H1 (cell line): ENCODE results near the gene CCDC63. TPM values are rescaled to one million over a fixed set of nuclear protein-coding genes. Genes with fewer than 3 reads are reported as not detected.
A peak's percentile ranks its signal among the peaks of the same experiment; 100 is the strongest.

Experiments used
- CTCF ChIA-PET: fragments of 300-600 bp; sonication (Branson Sonifier 250); formaldehyde crosslinking; loops from one replicate; lab custom pipeline; 2021; ENCODE audit not compliant: partially characterized antibody; lab: Charles Lee
- POLR2A ChIA-PET: fragments of 300-600 bp; sonication (Branson Sonifier 250); formaldehyde crosslinking; loops from one replicate; lab custom pipeline; 2021; ENCODE audit warnings: inconsistent platforms; ENCODE audit not compliant: partially characterized antibody; lab: Charles Lee
- DNase-seq, 2 experiments: peaks; one replicate each; pipeline versions ENCODE4 v3.0.0 to v3.0.0-alpha.2; 2010 to 2022; ENCODE audit warnings: low spot score in 2 of 2, low read depth in 1 of 2, mixed read lengths in 1 of 2
- FAIRE-seq: peaks from 2 replicates; lab custom pipeline; 2011; peaks lifted over from hg19 to GRCh38; lab: Jason Lieb, UNC
- H2AFZ ChIP-seq: 2 replicates; pipeline ENCODE4 v1.8.1; 2012; ENCODE audit warnings: low read length, inconsistent platforms
- H2AK5ac ChIP-seq: 2 replicates; pipeline ENCODE4 v1.6.1; 2013; ENCODE audit warnings: low read depth, low read length
- H2BK120ac ChIP-seq: replicated peaks from 2 replicates; pipeline ENCODE3; 2013; ENCODE audit warnings: low read depth, low read length, inconsistent platforms
- H2BK12ac ChIP-seq: 2 replicates; pipeline ENCODE4 v1.6.1; 2013; ENCODE audit warnings: low read depth, low read length
- H2BK15ac ChIP-seq: 2 replicates; pipeline ENCODE4 v1.6.1; 2013; ENCODE audit warnings: low read length
- H2BK20ac ChIP-seq: 2 replicates; pipeline ENCODE4 v1.6.1; 2013; ENCODE audit warnings: low read length
- H2BK5ac ChIP-seq: 2 replicates; pipeline ENCODE4 v1.6.1; 2013; ENCODE audit warnings: low read depth, low read length
- H3K14ac ChIP-seq: 2 replicates; pipeline ENCODE4 v1.6.1; 2013; ENCODE audit warnings: inconsistent platforms; ENCODE audit not compliant: insufficient read length
- H3K18ac ChIP-seq: 2 replicates; pipeline ENCODE4 v1.6.1; 2013; ENCODE audit warnings: low read length; ENCODE audit errors: extremely low read depth
- H3K23ac ChIP-seq: 2 replicates; pipeline ENCODE4 v1.6.1; 2013; ENCODE audit warnings: inconsistent platforms; ENCODE audit not compliant: insufficient read length
- H3K23me2 ChIP-seq: 2 replicates; pipeline ENCODE4 v1.6.1; 2013; ENCODE audit warnings: low read depth, low read length
- H3K27ac ChIP-seq: 2 replicates; pipeline ENCODE4 v1.6.1; 2011; ENCODE audit warnings: low read depth, low read length, inconsistent platforms
- H3K27me3 ChIP-seq, 4 experiments: replicated peaks in 1 of 4; 1 replicate in 1 of 4; 2 replicates in 3 of 4; pipeline versions ENCODE4 v1.6.1 to v1.8.1; 2011 to 2013; ENCODE audit warnings: low read length in 3 of 4, mild to moderate bottlenecking in 3 of 4, inconsistent platforms in 2 of 4, mixed read lengths in 2 of 4, moderate library complexity in 1 of 4; ENCODE audit not compliant: control insufficient read depth in 3 of 4, insufficient read depth in 3 of 4; ENCODE audit errors: extremely low read depth in 1 of 4
- H3K36me3 ChIP-seq, 4 experiments: 2 replicates each; pipeline versions ENCODE4 v1.6.1 to v1.8.1; 2011 to 2013; ENCODE audit warnings: mild to moderate bottlenecking in 4 of 4, low read length in 3 of 4, moderate library complexity in 2 of 4, control low read depth in 1 of 4, inconsistent platforms in 1 of 4; ENCODE audit not compliant: insufficient read depth in 4 of 4, control insufficient read depth in 2 of 4
- H3K4ac ChIP-seq: replicated peaks from 2 replicates; pipeline ENCODE3; 2013; ENCODE audit warnings: low read length, low read depth, mixed read lengths, inconsistent platforms; ENCODE audit not compliant: insufficient read length
- H3K4me1 ChIP-seq, 4 experiments: replicated peaks in 1 of 4; 1 replicate in 1 of 4; 2 replicates in 3 of 4; pipeline versions ENCODE4 v1.6.1 to v1.8.1; 2011 to 2013; ENCODE audit warnings: low read length in 3 of 4, inconsistent platforms in 2 of 4, mixed read lengths in 1 of 4; ENCODE audit not compliant: insufficient read depth in 4 of 4, control insufficient read depth in 3 of 4
- H3K4me2 ChIP-seq, 2 experiments: 2 replicates each; pipeline versions ENCODE4 v1.6.1 to v1.8.1; 2011 to 2013; ENCODE audit warnings: low read depth in 2 of 2, low read length in 2 of 2, control low read depth in 1 of 2, inconsistent platforms in 1 of 2, mild to moderate bottlenecking in 1 of 2; ENCODE audit not compliant: insufficient read depth in 1 of 2
- H3K4me3 ChIP-seq, 4 experiments: fragments of 200-600, 300-600 bp in 1 of 4; sonication (generic), shearing (Covaris generic), sonication (Bioruptor Twin) in 1 of 4; 2 replicates each; pipeline versions ENCODE4 v1.5.1 to v1.8.1; 2011 to 2016; ENCODE audit warnings: low read length in 4 of 4, low read depth in 3 of 4, control low read depth in 2 of 4, inconsistent platforms in 2 of 4, mild to moderate bottlenecking in 2 of 4, mixed read lengths in 1 of 4, moderate library complexity in 1 of 4; ENCODE audit not compliant: insufficient read depth in 2 of 4; ENCODE audit errors: extremely low read depth in 1 of 4
- H3K56ac ChIP-seq: replicated peaks from 2 replicates; pipeline ENCODE3; 2013; ENCODE audit warnings: low read depth, mild to moderate bottlenecking, mixed read lengths, low read length, inconsistent platforms; ENCODE audit not compliant: insufficient read length
- H3K79me1 ChIP-seq: 2 replicates; pipeline ENCODE4 v1.6.1; 2013; ENCODE audit warnings: low read depth, low read length, control low read depth
- H3K79me2 ChIP-seq, 2 experiments: 2 replicates each; pipeline versions ENCODE4 v1.6.1 to v1.8.1; 2012 to 2013; ENCODE audit warnings: low read length in 2 of 2, mild to moderate bottlenecking in 2 of 2, inconsistent platforms in 1 of 2; ENCODE audit not compliant: insufficient read depth in 2 of 2, control insufficient read depth in 1 of 2
- H3K9ac ChIP-seq, 4 experiments: replicated peaks in 1 of 4; 1 replicate in 1 of 4; 2 replicates in 3 of 4; pipeline versions ENCODE4 v1.6.1 to v1.8.1; 2011 to 2013; ENCODE audit warnings: low read depth in 3 of 4, low read length in 3 of 4, control low read depth in 2 of 4, mild to moderate bottlenecking in 2 of 4, moderate library complexity in 2 of 4, inconsistent platforms in 1 of 4; ENCODE audit errors: extremely low read depth in 1 of 4
- H3K9me3 ChIP-seq, 2 experiments: 2 replicates each; pipeline versions ENCODE4 v1.6.1 to v1.8.1; 2012 to 2013; ENCODE audit warnings: mild to moderate bottlenecking in 2 of 2, moderate library complexity in 2 of 2, control low read depth in 1 of 2, inconsistent platforms in 1 of 2, low read depth in 1 of 2, low read length in 1 of 2, mixed read lengths in 1 of 2; ENCODE audit not compliant: insufficient read depth in 2 of 2
- H4K20me1 ChIP-seq, 2 experiments: replicated peaks in 1 of 2; 2 replicates each; pipeline versions ENCODE3 to v1.8.1; 2011 to 2013; ENCODE audit warnings: inconsistent platforms in 2 of 2, low read length in 2 of 2, mild to moderate bottlenecking in 1 of 2; ENCODE audit not compliant: insufficient read depth in 2 of 2, control insufficient read depth in 1 of 2
- H4K5ac ChIP-seq: 2 replicates; pipeline ENCODE4 v1.6.1; 2013; ENCODE audit warnings: low read length, low read depth, mixed read lengths, inconsistent platforms; ENCODE audit not compliant: insufficient read length
- H4K8ac ChIP-seq: 2 replicates; pipeline ENCODE4 v1.8.0; 2013; ENCODE audit warnings: mild to moderate bottlenecking, moderate library complexity, low read length, inconsistent platforms; ENCODE audit not compliant: insufficient read depth; ENCODE audit errors: extremely low read depth
- H4K91ac ChIP-seq: replicated peaks from 2 replicates; pipeline ENCODE3; 2013; ENCODE audit warnings: low read length, mixed read lengths, inconsistent platforms; ENCODE audit not compliant: insufficient read length
- BRCA1 ChIP-seq: IDR thresholded peaks from 2 replicates; pipeline ENCODE4 v1.6.1; 2012; ENCODE audit warnings: low read depth, low read length, improper control_type of control experiment
- CBX8 ChIP-seq: fragments of 300-800, 300-1000 bp; sonication (generic); IDR thresholded peaks from 2 replicates; pipeline ENCODE4 v1.7.1; 2016; ENCODE audit warnings: low read depth, low read length, borderline replicate concordance
- CHD1 ChIP-seq: IDR thresholded peaks from 2 replicates; pipeline ENCODE4 v1.6.1; 2012; ENCODE audit warnings: low read depth, low read length, improper control_type of control experiment
- POLR2A ChIP-seq, 2 experiments: IDR thresholded peaks; 1 replicate in 1 of 2; 2 replicates in 1 of 2; pipeline ENCODE4 v1.6.1; 2011; ENCODE audit warnings: low read depth in 2 of 2, low read length in 2 of 2, mild to moderate bottlenecking in 2 of 2; ENCODE audit errors: control extremely low read depth in 1 of 2
- SIRT6 ChIP-seq: IDR thresholded peaks from one replicate; pipeline ENCODE4 v1.7.1; 2012; ENCODE audit warnings: low read length, inconsistent platforms
- WGBS, 2 experiments: shearing (Covaris generic) in 1 of 2; methylation state at CpG; one replicate each; pipeline versions ENCODE4 v1.1.6 to v1.1.7; 2013 to 2015; ENCODE audit warnings: low lambda C conversion rate in 2 of 2, mixed read lengths in 2 of 2, inconsistent platforms in 1 of 2, low coverage in 1 of 2, missing lambda C conversion rate in 1 of 2; ENCODE audit not compliant: insufficient replicate concordance in 2 of 2, insufficient coverage in 1 of 2, insufficient read length in 1 of 2; ENCODE audit errors: extremely low coverage in 1 of 2, missing lambda C conversion rate in 1 of 2; 5-methylcytosine and 5-hydroxymethylcytosine counted together
- polyA plus RNA-seq, 7 experiments: library from polyadenylated mRNA; depleted of rRNA in 3 of 7; stranded (reverse) in 5 of 7; unstranded in 2 of 7; fragments of >200 nt in 5 of 7; fragments of 200-250 nt in 2 of 7; gene quantifications; 1 replicate in 5 of 7; 2 replicates in 1 of 7; 4 replicates in 1 of 7; pipeline versions ENCODE4 v1.2.1 to v1.2.3, GENCODE V29; 2011 to 2013; ENCODE audit warnings: missing spikeins in 2 of 7, mixed read lengths in 2 of 7
- total RNA-seq: library from RNA; stranded (reverse); fragmentation: NEBNext Ultra II Directional; extraction: Animal tissue kit (Norgen Biotek cat#: 25700); gene quantifications from 2 replicates; pipeline ENCODE4 v1.2.1, GENCODE V29; 2021

Gene CCDC63
- total and polyA plus RNA-seq, 2 of the 8 experiments (the other 6 are each of a cell fraction or from before 2014, with no cell fraction given) = 0.42 to 0.93 TPM

DNA sequence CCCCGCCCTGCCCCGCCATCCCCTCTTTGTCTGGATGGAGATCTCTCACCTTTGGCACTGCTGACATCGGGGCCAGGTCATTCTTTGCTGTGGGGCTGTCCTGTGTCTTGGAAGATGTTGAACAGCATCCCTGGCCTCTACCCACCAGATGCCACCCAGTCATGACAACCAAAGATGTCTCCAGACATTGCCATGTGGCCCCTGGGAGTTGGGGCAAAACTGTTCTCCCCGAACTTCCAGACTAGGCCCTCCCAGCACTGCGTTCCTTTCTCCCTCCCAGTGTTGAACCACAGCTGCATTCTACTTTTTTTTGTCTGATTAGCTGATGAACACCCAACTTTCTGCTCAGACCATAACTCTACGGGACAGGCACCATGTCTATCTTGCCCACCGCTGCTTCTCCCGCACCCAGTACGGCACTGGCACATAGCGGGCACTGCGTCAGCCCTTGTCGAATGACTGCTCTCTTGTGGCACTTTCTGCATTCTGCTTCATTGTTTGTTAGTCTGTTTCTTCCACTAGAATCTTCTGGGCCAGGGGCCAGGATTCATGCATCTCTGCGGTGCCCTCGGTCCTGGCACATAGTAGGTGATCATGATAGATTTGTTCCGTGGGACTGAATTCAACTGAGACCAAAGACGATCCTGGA, 86.7 kb downstream of the CCDC63 start:
- H2AK5ac ChIP-seq = peak overlapping the region; percentile 3
- peak overlapping the region; percentile 9 for H3K14ac ChIP-seq
- no peak overlapping the region for H3K23ac ChIP-seq
- H4K91ac ChIP-seq = peak overlapping the region; percentile 4
- no peak for TF ChIP-seq CHD1
- no peak for TF ChIP-seq POLR2A (IDR thresholded peaks at IDR 0.05; ENCODE audit: control extremely low read depth in 1 of 2, low read depth in 2 of 2, low read length in 2 of 2)
- no peak for TF ChIP-seq CBX8
- TF ChIP-seq SIRT6 = no peak
- no peak for TF ChIP-seq BRCA1
- no peak overlapping the region for H3K9ac ChIP-seq
- H2BK12ac ChIP-seq = peak overlapping the region; percentile 13
- H3K27me3 ChIP-seq = peaks cover 0 to 2% (median 0%) of the 10 kb centered on the region in 4 experiments; a peak in 3 of 7 replicates
- H3K9me3 ChIP-seq = no peaks in the 10 kb centered on the region
- H3K79me2 ChIP-seq = no peaks in the 10 kb centered on the region; a peak in 1 of 4 replicates
- no peak overlapping the region for H2AFZ ChIP-seq
- DNase-seq = peak in 1 of 2 experiments; percentile 38
- H3K79me1 ChIP-seq = no peaks in the 10 kb centered on the region
- H4K5ac ChIP-seq = no peak overlapping the region
- 88% methylated on average over 15 of the region's 16 CpGs; no CpG with 5 or more reads in 1 of the 2 experiments for WGBS, 2 experiments
- peak overlapping the region; percentile 29; the same call in 1 of the 2 replicates for H4K8ac ChIP-seq
- no peak for FAIRE-seq
- no peak overlapping the region for H3K56ac ChIP-seq
- no peaks in the 10 kb centered on the region for H3K36me3 ChIP-seq
- no peak overlapping the region for H3K27ac ChIP-seq
- H2BK15ac ChIP-seq = 0 out of 2 replicates have a peak overlapping the region, but pooled peaks have one; percentile 3
- H3K4me2 ChIP-seq = no peak overlapping the region
- peaks cover 3 to 19% (median 11%) of the 10 kb centered on the region in 4 experiments for H3K4me1 ChIP-seq
- peak overlapping the region; percentile 88 for H2BK20ac ChIP-seq
- H3K18ac ChIP-seq = peak overlapping the region; percentile 62
- peak overlapping the region; percentile 84 for H2BK120ac ChIP-seq
- H2BK5ac ChIP-seq = peak overlapping the region; percentile 18; the same call in 1 of the 2 replicates
- peak overlapping the region; percentile 27 for H3K4ac ChIP-seq
- H4K20me1 ChIP-seq = peaks cover 0 to 4% of the 10 kb centered on the region in 2 experiments
- POLR2A ChIA-PET = interaction anchor here (0.8 to 1.3 kb wide), 2 partner anchors 10 to 12 kb away, joined by 3 to 4 read pairs; no protein-coding TSS in a partner anchor
- peaks cover 5% of the 10 kb centered on the region; the same call in 1 of the 2 replicates for H3K23me2 ChIP-seq
- CTCF ChIA-PET = interaction anchor here (1.0 to 1.3 kb wide), 4 partner anchors 25 to 106 kb away, joined by 3 read pairs; no protein-coding TSS in a partner anchor
- no peak overlapping the region; a peak in 1 of 8 replicates for H3K4me3 ChIP-seq
